IMR-90 (cell line): ENCODE data around the gene MCFD2. TPM values are rescaled to one million over a fixed set of nuclear protein-coding genes. Genes with fewer than 3 reads are reported as not detected.

Experiments used
- ATAC-seq: fragments of 200-7000 bp; cut with Tn5 transposase; 2 replicates; pipeline ENCODE4 v1.9.1; 2020; ENCODE audit warnings: low read depth, mild to moderate bottlenecking, moderate library complexity
- BruUV-seq: library from RNA; stranded (reverse); fragments of 400-500 nt; replicated peaks from 2 replicates; lab custom pipeline; 2021; lab: Mats Ljungman, UMichigan
- CTCF ChIA-PET: fragments of 300-600 bp; formaldehyde crosslinking; extraction: SDS; loops from one replicate; lab custom pipeline; 2021; ENCODE audit warnings: antibody characterized with exemption; lab: Yijun Ruan, JAX
- POLR2A ChIA-PET: fragments of 300-600 bp; sonication (Branson Sonifier 250); formaldehyde crosslinking; loops from one replicate; lab custom pipeline; 2022; ENCODE audit warnings: antibody characterized with exemption; ENCODE audit not compliant: unreplicated experiment; lab: Charles Lee
- DNase-seq: peaks from one replicate; pipeline ENCODE4 v3.0.0; 2013
- H2AFZ ChIP-seq: replicated peaks from 2 replicates; pipeline ENCODE3; 2013; ENCODE audit warnings: low read length, mild to moderate bottlenecking; ENCODE audit not compliant: poor library complexity
- H2AK5ac ChIP-seq: 2 replicates; pipeline ENCODE4 v1.6.1; 2013; ENCODE audit warnings: low read depth, low read length, inconsistent platforms
- H2AK9ac ChIP-seq: replicated peaks from 2 replicates; pipeline ENCODE3; 2013; ENCODE audit warnings: mild to moderate bottlenecking, low read depth, low read length, moderate library complexity; ENCODE audit not compliant: poor library complexity
- H2BK120ac ChIP-seq: 2 replicates; pipeline ENCODE4 v1.6.1; 2013; ENCODE audit warnings: low read depth, low read length, inconsistent platforms
- H2BK15ac ChIP-seq: 3 replicates; pipeline ENCODE4 v1.6.1; 2013; ENCODE audit warnings: low read depth, low read length, inconsistent platforms
- H2BK20ac ChIP-seq: 2 replicates; pipeline ENCODE4 v1.6.1; 2013; ENCODE audit warnings: low read depth, mild to moderate bottlenecking, inconsistent platforms, low read length, moderate library complexity
- H2BK5ac ChIP-seq: 2 replicates; pipeline ENCODE4 v1.6.1; 2013; ENCODE audit warnings: mild to moderate bottlenecking, low read depth, low read length, inconsistent platforms; ENCODE audit not compliant: poor library complexity, severe bottlenecking
- H3K14ac ChIP-seq: replicated peaks from 2 replicates; pipeline ENCODE4 v1.6.1; 2013; ENCODE audit warnings: low read depth, low read length, inconsistent platforms
- H3K18ac ChIP-seq: 2 replicates; pipeline ENCODE4 v1.6.1; 2013; ENCODE audit warnings: low read depth, low read length, control low read depth
- H3K23ac ChIP-seq: 2 replicates; pipeline ENCODE4 v1.6.1; 2013; ENCODE audit warnings: low read depth, low read length, inconsistent platforms
- H3K27ac ChIP-seq: 2 replicates; pipeline ENCODE4 v1.5.1; 2013; ENCODE audit warnings: mild to moderate bottlenecking, control low read depth, low read length; ENCODE audit not compliant: insufficient read depth
- H3K27me3 ChIP-seq: 2 replicates; pipeline ENCODE4 v1.6.1; 2013; ENCODE audit warnings: low read length; ENCODE audit not compliant: control insufficient read depth, insufficient read depth
- H3K36me3 ChIP-seq: 2 replicates; pipeline ENCODE4 v1.6.1; 2013; ENCODE audit warnings: low read length, mixed read lengths; ENCODE audit not compliant: control insufficient read depth, insufficient read depth
- H3K4ac ChIP-seq: 2 replicates; pipeline ENCODE4 v1.6.1; 2013; ENCODE audit warnings: low read depth, low read length, inconsistent platforms
- H3K4me1 ChIP-seq: 2 replicates; pipeline ENCODE4 v1.6.1; 2013; ENCODE audit warnings: low read length, mixed read lengths; ENCODE audit not compliant: control insufficient read depth, insufficient read depth
- H3K4me2 ChIP-seq: 2 replicates; pipeline ENCODE4 v1.6.1; 2013; ENCODE audit warnings: low read depth, mild to moderate bottlenecking, control low read depth, low read length, moderate library complexity
- H3K4me3 ChIP-seq: 2 replicates; pipeline ENCODE4 v1.5.1; 2013; ENCODE audit warnings: low read depth, mild to moderate bottlenecking, control low read depth, low read length, moderate library complexity; ENCODE audit not compliant: insufficient read depth
- H3K56ac ChIP-seq: 2 replicates; pipeline ENCODE4 v1.6.1; 2013; ENCODE audit warnings: low read length, inconsistent platforms; ENCODE audit not compliant: insufficient read depth; ENCODE audit errors: extremely low read depth
- H3K79me1 ChIP-seq, 2 experiments: 2 replicates each; pipeline ENCODE4 v1.6.1; 2013; ENCODE audit warnings: low read length in 2 of 2, inconsistent platforms in 1 of 2, low read depth in 1 of 2
- H3K9ac ChIP-seq: 2 replicates; pipeline ENCODE4 v1.6.1; 2013; ENCODE audit warnings: low read depth, low read length, control low read depth
- H3K9me1 ChIP-seq: 2 replicates; pipeline ENCODE4 v1.6.1; 2013; ENCODE audit warnings: low read length, inconsistent platforms; ENCODE audit not compliant: insufficient read depth
- H3K9me3 ChIP-seq: 2 replicates; pipeline ENCODE4 v1.6.1; 2013; ENCODE audit warnings: low read length; ENCODE audit not compliant: control insufficient read depth, insufficient read depth
- H4K20me1 ChIP-seq: 2 replicates; pipeline ENCODE4 v1.6.1; 2013; ENCODE audit warnings: low read length, inconsistent platforms; ENCODE audit not compliant: insufficient read depth
- H4K5ac ChIP-seq: 2 replicates; pipeline ENCODE4 v1.6.1; 2013; ENCODE audit warnings: mild to moderate bottlenecking, low read depth, low read length, control low read depth
- H4K8ac ChIP-seq, 2 experiments: 2 replicates each; pipeline ENCODE4 v1.6.1; 2013; ENCODE audit warnings: low read depth in 2 of 2, low read length in 2 of 2, control low read depth in 1 of 2, inconsistent platforms in 1 of 2
- H4K91ac ChIP-seq: 2 replicates; pipeline ENCODE4 v1.6.1; 2013; ENCODE audit warnings: low read depth, low read length, inconsistent platforms; ENCODE audit not compliant: insufficient read depth
- BHLHE40 ChIP-seq: fragments of 150-350 bp; IDR thresholded peaks from 2 replicates; pipeline ENCODE4 v1.6.1; 2016; ENCODE audit warnings: mild to moderate bottlenecking, low read depth, low read length
- CEBPB ChIP-seq: IDR thresholded peaks from 2 replicates; pipeline ENCODE4 v1.6.1; 2012; ENCODE audit warnings: low read depth, low read length, improper control_type of control experiment
- FOS ChIP-seq: fragments of 150-350 bp; IDR thresholded peaks from 2 replicates; pipeline ENCODE4 v1.6.1; 2016; ENCODE audit warnings: low read depth, low read length
- MAFK ChIP-seq: IDR thresholded peaks from 2 replicates; pipeline ENCODE4 v1.6.1; 2012; ENCODE audit warnings: low read depth, low read length, improper control_type of control experiment
- MAZ ChIP-seq: IDR thresholded peaks from 2 replicates; pipeline ENCODE4 v1.6.1; 2012; ENCODE audit warnings: low read depth, mild to moderate bottlenecking, low read length, improper control_type of control experiment, moderate library complexity, borderline replicate concordance
- RCOR1 ChIP-seq: IDR thresholded peaks from 2 replicates; pipeline ENCODE4 v1.6.1; 2012; ENCODE audit warnings: mild to moderate bottlenecking, low read length, improper control_type of control experiment; ENCODE audit not compliant: insufficient replicate concordance
- WGBS, 2 experiments: methylation state at CpG; one replicate each; pipeline versions ENCODE4 v1.1.5 to v1.1.7; 2013; ENCODE audit warnings: missing lambda C conversion rate in 2 of 2; ENCODE audit not compliant: insufficient read length in 1 of 2; ENCODE audit errors: extremely low coverage in 2 of 2; 5-methylcytosine and 5-hydroxymethylcytosine counted together
- dilution Hi-C: fragments of 300-500 bp; cut with HindIII; formaldehyde crosslinking; loops from one replicate; pipeline ENCODE4 v1.14.3; 2018; ENCODE audit warnings: low sequenced_read_pairs; ENCODE audit not compliant: unreplicated experiment
- in situ Hi-C: fragments of 300-500 bp; cut with MboI; formaldehyde crosslinking; loops from 3 replicates; pipeline ENCODE4 v1.14.3; 2019; ENCODE audit warnings: low sequenced_read_pairs, inconsistent platforms, mixed read lengths
- intact Hi-C: fragments of 100-400 bp; cut with micrococcal nuclease; formaldehyde crosslinking; loops from 2 replicates; pipeline ENCODE4 v1.10.0; 2022
- polyA plus RNA-seq, 3 experiments: library from polyadenylated mRNA; depleted of rRNA; stranded (reverse); fragments of >200 nt; gene quantifications; 2 replicates each; pipeline ENCODE4 v1.2.3, GENCODE V29; 2012; ENCODE audit warnings: low replicate concordance in 1 of 3
- total RNA-seq: library from RNA; depleted of rRNA; stranded (reverse); fragments of >200 nt; gene quantifications from 2 replicates; pipeline ENCODE4 v1.2.3, GENCODE V29; 2012
- TF ChIP-seq, protein P1 (sequence below): fragments of 150-350 bp; IDR thresholded peaks from 2 replicates; pipeline ENCODE4 v1.6.1; 2017; ENCODE audit warnings: mild to moderate bottlenecking, antibody characterized with exemption, low read length, low read depth

The MCFD2 gene
- total and polyA plus RNA-seq, 2 of the 4 experiments (the other 2 are of a cell fraction), result 145 to 177 TPM

DNA sequence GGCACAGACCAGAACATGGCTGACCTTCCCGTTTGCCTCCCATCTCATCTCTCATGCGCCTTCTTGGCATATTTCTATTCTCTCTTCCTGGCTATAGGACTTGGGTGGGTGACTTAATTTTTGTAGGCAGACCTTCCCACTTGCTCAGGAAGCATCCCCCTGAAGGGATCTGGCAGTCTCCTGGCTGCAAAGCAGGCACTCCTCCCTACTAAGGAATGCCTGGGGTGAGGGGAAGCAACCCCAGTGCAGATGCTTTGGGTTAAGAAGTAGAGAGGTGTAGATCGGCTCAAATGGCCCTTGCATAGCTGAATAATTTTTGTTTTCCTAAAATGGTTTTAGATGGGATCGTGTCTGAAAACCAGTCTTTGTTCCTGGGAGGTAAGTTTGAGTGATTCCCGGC lies 17.6 kb downstream of the MCFD2 start:
- Histone ChIP-seq H3K56ac (no peak overlapping the region), H2AK9ac (no peak overlapping the region), H4K91ac (no peak overlapping the region), H4K20me1 (no peaks in the 10 kb centered on the region), H2AFZ (no peak overlapping the region), H3K23ac (no peak overlapping the region), H3K9me1 (no peaks in the 10 kb centered on the region), H3K4me3 (no peak overlapping the region), H3K9me3 (peaks cover 4% of the 10 kb centered on the region; the same call in 1 of the 2 replicates), H3K14ac (no peak overlapping the region), H4K5ac (no peak overlapping the region), H3K27ac (no peak overlapping the region), H2BK20ac (no peak overlapping the region), H3K27me3 (no peaks in the 10 kb centered on the region), H3K79me1 (no peaks in the 10 kb centered on the region), H4K8ac (no peak overlapping the region), H3K9ac (no peak overlapping the region), H3K4ac (no peak overlapping the region), H3K4me2 (no peak overlapping the region), H2BK15ac (no peak overlapping the region), H3K36me3 (peaks cover 4% of the 10 kb centered on the region; the same call in 1 of the 2 replicates), H3K18ac (no peak overlapping the region), H2AK5ac (no peak overlapping the region), H2BK5ac (no peak overlapping the region), H3K4me1 (no peaks in the 10 kb centered on the region), H2BK120ac (no peak overlapping the region)
- TF ChIP-seq MAZ, result no peak
- TF ChIP-seq RCOR1, result no peak
- TF ChIP-seq CEBPB, result no peak
- TF ChIP-seq, protein P1, sequence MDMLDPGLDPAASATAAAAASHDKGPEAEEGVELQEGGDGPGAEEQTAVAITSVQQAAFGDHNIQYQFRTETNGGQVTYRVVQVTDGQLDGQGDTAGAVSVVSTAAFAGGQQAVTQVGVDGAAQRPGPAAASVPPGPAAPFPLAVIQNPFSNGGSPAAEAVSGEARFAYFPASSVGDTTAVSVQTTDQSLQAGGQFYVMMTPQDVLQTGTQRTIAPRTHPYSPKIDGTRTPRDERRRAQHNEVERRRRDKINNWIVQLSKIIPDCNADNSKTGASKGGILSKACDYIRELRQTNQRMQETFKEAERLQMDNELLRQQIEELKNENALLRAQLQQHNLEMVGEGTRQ, result no peak
- TF ChIP-seq FOS, result no peak
- no peak for TF ChIP-seq MAFK
- no peak for TF ChIP-seq BHLHE40
- no TSS peak for BruUV-seq
- ChIA-PET POLR2A (no interaction called here), CTCF (no interaction called here)
- DNase-seq (no peak), ATAC-seq (no peak)
- intact Hi-C loops, result no loop called here
- WGBS, 2 experiments, result 100% methylated on average over 2 of the region's 5 CpGs; no CpG with 5 or more reads in 1 of the 2 experiments
- in situ Hi-C loops, result no loop called here
- dilution Hi-C loops, result no loop called here
